Hepatocyte (in vitro differentiated cells): Measurements from ENCODE around the gene PPP1R9A. TPM values are rescaled to one million over a fixed set of nuclear protein-coding genes. Genes with fewer than 3 reads are reported as not detected.

Experiments used
- DNase-seq: peaks from one replicate; pipeline ENCODE4 v3.0.0-alpha.2; 2016; ENCODE audit warnings: low spot score
- H2AFZ ChIP-seq: fragments of 200-600 bp; sonication (generic); 2 replicates; pipeline ENCODE4 v1.6.0; 2016; ENCODE audit warnings: antibody characterized with exemption, mild to moderate bottlenecking
- H3K27ac ChIP-seq: fragments of 200-600 bp; sonication (generic); 2 replicates; pipeline ENCODE4 v1.5.1; 2016; ENCODE audit warnings: mild to moderate bottlenecking
- H3K27me3 ChIP-seq: fragments of 200-600 bp; sonication (generic); 2 replicates; pipeline ENCODE4 v1.6.1; 2016
- H3K36me3 ChIP-seq: fragments of 200-600 bp; sonication (generic); replicated peaks from 2 replicates; pipeline ENCODE4 v1.5.1; 2016; ENCODE audit warnings: low read depth; ENCODE audit not compliant: insufficient read depth
- H3K4me1 ChIP-seq: fragments of 200-600 bp; sonication (generic); 2 replicates; pipeline ENCODE4 v1.5.1; 2016; ENCODE audit warnings: mild to moderate bottlenecking, moderate library complexity; ENCODE audit not compliant: insufficient read depth
- H3K4me2 ChIP-seq: fragments of 200-600 bp; sonication (generic); 2 replicates; pipeline ENCODE4 v1.6.0; 2016
- H3K4me3 ChIP-seq: fragments of 200-600 bp; sonication (generic); 2 replicates; pipeline ENCODE4 v1.5.1; 2016; ENCODE audit warnings: mild to moderate bottlenecking
- H3K79me2 ChIP-seq: fragments of 200-600 bp; sonication (generic); 2 replicates; pipeline ENCODE4 v1.6.0; 2017; ENCODE audit warnings: mild to moderate bottlenecking
- H3K9me2 ChIP-seq: fragments of 200-600 bp; sonication (generic); replicated peaks from 2 replicates; pipeline ENCODE4 v1.6.0; 2017; ENCODE audit warnings: mild to moderate bottlenecking; ENCODE audit not compliant: insufficient read depth
- H3K9me3 ChIP-seq: fragments of 200-600 bp; sonication (generic); 2 replicates; pipeline ENCODE4 v1.5.1; 2016; ENCODE audit warnings: low read depth, mild to moderate bottlenecking
- H4K20me1 ChIP-seq: fragments of 200-600 bp; sonication (generic); 2 replicates; pipeline ENCODE4 v1.6.0; 2016; ENCODE audit warnings: mild to moderate bottlenecking; ENCODE audit not compliant: insufficient read depth, poor library complexity, severe bottlenecking
- CTCF ChIP-seq: fragments of 200-600 bp; sonication (generic); IDR thresholded peaks from 2 replicates; pipeline ENCODE4 v1.5.1; 2016; ENCODE audit warnings: antibody characterized with exemption, mild to moderate bottlenecking; ENCODE audit not compliant: poor library complexity
- EZH2 ChIP-seq: fragments of 200-600 bp; sonication (generic); IDR thresholded peaks from 2 replicates; pipeline ENCODE4 v1.6.1; 2016; ENCODE audit warnings: antibody characterized with exemption, mild to moderate bottlenecking, borderline replicate concordance
- EZH2phosphoT487 ChIP-seq: fragments of 200-600 bp; sonication (generic); IDR thresholded peaks from one replicate; pipeline ENCODE4 v1.6.1; 2018; ENCODE audit warnings: antibody characterized with exemption, mild to moderate bottlenecking, low read depth, moderate library complexity; ENCODE audit not compliant: unreplicated experiment, severe bottlenecking
- WGBS: methylation state at CpG from one replicate; pipeline ENCODE4 v1.1.6; 2016; ENCODE audit warnings: low lambda C conversion rate; ENCODE audit errors: missing lambda C conversion rate; 5-methylcytosine and 5-hydroxymethylcytosine counted together
- polyA plus RNA-seq: library from polyadenylated mRNA; unstranded; fragments of >200 nt; fragmentation: Nextera tagmentation; extraction: Ambion mirVana; gene quantifications from 2 replicates; pipeline ENCODE4 v1.2.1, GENCODE V29; 2016
- total RNA-seq: library from RNA; depleted of rRNA; stranded (reverse); fragments of >200 nt; gene quantifications from 2 replicates; pipeline ENCODE4 v1.2.3, GENCODE V29; 2014

The PPP1R9A gene
- total and polyA plus RNA-seq, 2 experiments from 2014 or later: 11.7 to 25.7 TPM

- H3K27me3 ChIP-seq: no peaks in the 10 kb centered on the region
- no peak for DNase-seq
- H3K79me2 ChIP-seq: peaks cover 44% of the 10 kb centered on the region
- no peaks in the 10 kb centered on the region for H3K9me2 ChIP-seq
- no peaks in the 10 kb centered on the region for H3K36me3 ChIP-seq
- no peak overlapping the region for H3K27ac ChIP-seq
- no peak overlapping the region for H3K4me2 ChIP-seq
- no peaks in the 10 kb centered on the region for H3K4me1 ChIP-seq
- WGBS: 83% methylated on average over 1 of the region's 1 CpG
- no peaks in the 10 kb centered on the region for H4K20me1 ChIP-seq
- TF ChIP-seq EZH2phosphoT487: no peak
- TF ChIP-seq CTCF: no peak
- no peak for TF ChIP-seq EZH2
- no peaks in the 10 kb centered on the region for H3K9me3 ChIP-seq
- H2AFZ ChIP-seq: no peak overlapping the region
- no peak overlapping the region for H3K4me3 ChIP-seq
Observed at GRCh38 chr7:94922457-94922856, 15.1 kb downstream of the PPP1R9A start.

GRCh38 chr7:94923412-94923811 lies 16.0 kb downstream of the PPP1R9A start:
- H3K27me3 ChIP-seq: no peaks in the 10 kb centered on the region
- H3K4me1 ChIP-seq: no peaks in the 10 kb centered on the region
- no peaks in the 10 kb centered on the region for H3K9me2 ChIP-seq
- no peak overlapping the region for H3K27ac ChIP-seq
- no peaks in the 10 kb centered on the region for H3K36me3 ChIP-seq
- no peak for DNase-seq
- peaks cover 53% of the 10 kb centered on the region for H3K79me2 ChIP-seq
- H2AFZ ChIP-seq: no peak overlapping the region
- H3K4me3 ChIP-seq: no peak overlapping the region
- TF ChIP-seq CTCF (no peak), EZH2 (no peak), EZH2phosphoT487 (no peak)
- no peaks in the 10 kb centered on the region for H3K9me3 ChIP-seq
- H3K4me2 ChIP-seq: no peak overlapping the region
- H4K20me1 ChIP-seq: no peaks in the 10 kb centered on the region

- no peaks in the 10 kb centered on the region for H3K9me2 ChIP-seq
- H2AFZ ChIP-seq: no peak overlapping the region
- no peak overlapping the region for H3K4me3 ChIP-seq
- no peak overlapping the region for H3K27ac ChIP-seq
- H3K27me3 ChIP-seq: no peaks in the 10 kb centered on the region
- peaks cover 50% of the 10 kb centered on the region for H3K79me2 ChIP-seq
- no peaks in the 10 kb centered on the region for H3K9me3 ChIP-seq
- no peaks in the 10 kb centered on the region for H3K36me3 ChIP-seq
- H3K4me1 ChIP-seq: no peaks in the 10 kb centered on the region
- H3K4me2 ChIP-seq: no peak overlapping the region
- no peak for DNase-seq
- no peak for TF ChIP-seq EZH2
- no peak for TF ChIP-seq CTCF
- no peak for TF ChIP-seq EZH2phosphoT487
- no peaks in the 10 kb centered on the region for H4K20me1 ChIP-seq
Observed at GRCh38 chr7:94928168-94928707, 20.8 kb downstream of the PPP1R9A start.
